ENCODE results near the gene RBM19.

DNA sequence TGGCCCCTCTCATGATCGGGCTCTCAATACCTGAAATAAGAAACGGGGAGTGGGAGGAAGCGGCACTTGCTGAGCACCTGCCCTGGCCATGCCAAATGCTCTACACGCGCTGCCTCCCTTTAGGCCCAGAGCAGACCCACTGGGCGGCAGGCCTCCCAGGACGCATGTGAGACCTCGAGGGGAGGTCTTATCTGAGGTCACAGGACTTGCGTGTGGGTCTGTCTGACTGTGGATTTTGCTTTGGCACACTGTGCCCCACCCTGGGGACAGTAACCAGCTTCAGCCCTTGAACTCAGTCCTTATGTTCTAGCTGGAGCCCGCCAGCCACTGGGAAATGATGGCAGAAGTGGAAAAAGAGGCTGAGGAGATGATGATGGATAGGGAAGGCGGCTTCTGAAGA, 91.8 kb downstream of the RBM19 start:
- TF ChIP-seq CTCF (IDR thresholded peaks at IDR 0.05; ENCODE audit: insufficient read depth, low read length) (no peak), POLR2AphosphoS5 (IDR thresholded peaks at IDR 0.05; ENCODE audit: low read depth) (no peak)

Data from HL-60 (cell line).